Dermis blood vessel endothelial cell (primary cell): ENCODE measurements around the gene RHEBL1. TPM values are rescaled to one million over a fixed set of nuclear protein-coding genes. Genes with fewer than 3 reads are reported as not detected.

ENCODE experiments used
- DNase-seq: peaks from one replicate; pipeline ENCODE4 v3.0.0; 2010
- total RNA-seq: library from RNA; depleted of rRNA; stranded (reverse); fragments of >200 nt; gene quantifications from 2 replicates; pipeline ENCODE4 v1.2.3, GENCODE V29; 2014

RHEBL1 gene
- total RNA-seq, 1 donor from 2014 or later, result 1.2 TPM

- DNase-seq, result no peak
Observed at GRCh38 chr12:49037111-49037946, 32.5 kb downstream of the RHEBL1 start.

- no peak for DNase-seq
Observed at GRCh38 chr12:49036029-49036428, 33.8 kb downstream of the RHEBL1 start.

DNA sequence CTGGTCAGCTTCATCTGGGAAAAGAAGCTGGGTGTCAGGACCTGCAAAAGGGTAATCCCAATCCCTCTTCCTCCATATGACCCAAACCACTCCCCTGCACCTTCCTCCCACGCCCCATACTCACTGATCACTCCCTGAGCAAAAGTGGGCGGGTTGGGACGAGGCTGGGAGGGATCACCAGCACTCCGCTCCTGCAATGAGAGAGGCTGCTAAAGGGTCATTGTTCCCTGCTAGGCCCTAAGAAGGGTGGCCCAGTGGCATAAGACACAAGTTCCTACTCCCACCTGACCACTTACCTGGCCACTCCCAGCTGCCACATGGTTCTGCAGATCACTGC is 35.5 kb downstream of the RHEBL1 start:
- no peak for DNase-seq

- no peak for DNase-seq
Observed at GRCh38 chr12:49033611-49034285, 36.0 kb downstream of the RHEBL1 start.

DNA sequence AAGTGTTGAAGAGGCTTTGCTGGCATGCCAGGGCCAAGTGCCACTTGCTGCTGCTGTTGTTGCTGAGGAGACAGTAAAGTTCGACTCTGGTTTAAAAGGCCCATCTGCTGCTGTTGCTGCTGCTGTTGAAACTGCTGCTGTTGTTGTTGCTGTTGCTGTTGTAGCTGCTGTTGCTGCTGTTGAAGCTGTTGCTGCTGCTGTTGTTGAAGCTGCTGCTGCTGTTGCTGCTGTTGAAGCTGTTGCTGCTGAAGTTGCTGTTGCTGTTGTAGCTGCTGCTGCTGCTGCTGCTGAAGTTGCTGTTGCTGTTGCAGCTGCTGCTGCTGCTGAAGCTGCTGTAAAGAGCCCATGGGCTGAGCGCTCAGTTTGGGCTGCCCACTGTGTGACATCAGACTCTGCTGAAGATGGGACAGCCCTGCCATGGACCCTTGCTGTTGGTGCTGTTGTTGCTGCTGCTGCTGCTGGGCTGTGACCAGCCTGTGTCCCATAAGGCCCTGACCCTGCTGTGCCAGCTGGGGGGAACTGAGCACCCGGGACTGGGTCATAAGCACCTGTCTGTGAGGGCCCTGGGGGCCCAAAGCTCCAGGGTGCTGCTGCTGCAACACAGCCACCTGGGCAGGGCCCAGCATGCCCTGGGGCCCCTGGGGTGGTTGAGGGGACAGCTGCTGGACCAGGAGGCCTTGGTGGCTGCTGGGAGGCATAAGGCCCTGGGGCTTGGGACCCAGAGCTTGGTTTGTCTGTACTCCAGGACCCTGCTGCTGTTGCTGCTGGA is 36.9 kb downstream of the RHEBL1 start:
- DNase-seq, result no peak

- no peak for DNase-seq
Observed at GRCh38 chr12:49032276-49032675, 37.5 kb downstream of the RHEBL1 start.

DNA sequence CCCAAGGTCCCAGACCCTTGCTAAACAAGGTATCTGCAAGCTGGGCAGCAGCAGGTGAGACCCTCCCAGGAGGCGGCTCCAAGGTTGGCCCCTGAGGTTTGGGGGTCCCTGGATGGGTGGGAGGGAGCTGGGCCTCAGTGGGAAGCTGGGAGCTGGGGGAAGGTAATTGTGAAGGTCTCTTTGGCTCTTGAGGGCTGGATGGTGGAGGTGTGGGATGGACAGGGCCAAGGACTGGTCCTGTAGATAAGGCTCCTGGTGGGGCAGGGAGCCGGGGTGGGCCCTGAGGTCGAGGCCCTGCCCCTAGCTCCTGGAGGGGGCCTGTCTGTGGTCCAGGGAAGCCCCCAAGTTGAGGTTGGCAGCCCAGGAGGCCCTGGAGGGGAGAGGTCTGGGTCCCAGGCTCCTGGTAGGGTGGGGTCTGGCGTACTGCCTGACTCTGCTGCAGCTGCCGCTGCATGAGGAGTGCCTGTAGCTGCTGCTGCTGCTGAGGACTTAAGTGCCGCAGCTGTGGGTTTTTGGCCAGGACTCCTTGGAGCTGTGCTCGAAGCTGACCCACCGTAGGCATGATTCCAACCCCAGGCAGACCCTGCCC is 38.1 kb downstream of the RHEBL1 start:
- no peak for DNase-seq

DNA sequence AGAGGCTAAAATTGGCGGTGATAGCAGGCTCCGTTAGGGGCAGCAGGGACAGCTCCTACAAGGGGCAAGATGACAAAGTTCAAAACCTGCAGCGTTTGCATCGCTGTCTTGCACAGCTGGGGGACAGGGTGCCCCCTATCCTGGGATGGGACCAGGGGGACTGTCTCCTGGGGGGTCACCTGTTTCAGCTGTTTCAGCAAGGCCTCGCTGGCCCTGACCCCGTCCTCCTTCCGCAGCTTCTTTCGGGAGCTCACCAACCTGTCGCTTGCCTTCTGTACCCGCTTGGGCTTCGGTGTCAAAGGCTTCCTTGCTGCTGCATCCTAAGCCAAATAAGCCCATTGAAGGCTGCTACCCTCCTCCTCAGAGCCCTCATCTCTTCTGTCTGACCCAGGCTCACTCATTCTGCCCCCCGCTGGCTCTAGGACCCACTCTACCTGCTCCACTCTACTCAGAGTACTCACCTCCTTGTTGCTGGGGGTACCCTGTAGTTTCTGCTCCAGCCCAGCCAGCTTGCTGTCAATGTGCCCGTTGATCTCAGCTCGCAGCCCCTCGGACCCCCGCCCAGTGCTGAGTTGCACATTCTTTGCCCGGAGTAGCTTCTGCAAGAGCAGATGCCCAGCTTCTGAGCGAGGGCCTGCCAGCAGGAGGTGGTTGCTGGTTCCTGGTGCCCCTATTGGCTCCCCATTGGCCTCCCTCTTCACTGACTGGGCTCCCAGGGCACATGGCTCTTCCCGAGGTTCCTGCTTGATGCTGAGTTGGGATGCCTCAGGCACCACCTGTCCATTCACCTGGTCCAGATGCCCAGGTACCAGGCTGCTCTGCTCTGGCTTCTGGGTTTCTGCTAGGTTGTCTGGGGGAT is 38.8 kb downstream of the RHEBL1 start:
- DNase-seq, result no peak

DNA sequence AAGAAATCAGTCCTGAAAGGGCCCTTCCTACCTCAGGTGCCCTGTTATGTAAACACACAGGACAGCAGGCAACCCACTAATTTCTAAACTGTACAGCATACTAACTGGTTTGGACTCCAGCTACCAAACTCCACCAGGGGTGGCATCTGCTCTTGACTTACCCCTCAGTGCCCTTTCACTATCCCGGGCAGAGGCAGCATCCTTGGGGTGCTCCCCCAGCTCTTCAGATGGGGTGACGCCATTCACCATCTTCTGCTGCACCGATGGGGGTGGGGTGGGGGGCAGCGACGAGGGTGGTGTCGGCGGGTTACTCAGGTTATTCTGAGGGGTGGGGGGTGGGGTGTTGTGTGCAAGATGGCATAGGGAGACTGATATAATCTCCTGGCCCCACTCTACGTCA is 39.7 kb downstream of the RHEBL1 start:
- no peak for DNase-seq

DNA sequence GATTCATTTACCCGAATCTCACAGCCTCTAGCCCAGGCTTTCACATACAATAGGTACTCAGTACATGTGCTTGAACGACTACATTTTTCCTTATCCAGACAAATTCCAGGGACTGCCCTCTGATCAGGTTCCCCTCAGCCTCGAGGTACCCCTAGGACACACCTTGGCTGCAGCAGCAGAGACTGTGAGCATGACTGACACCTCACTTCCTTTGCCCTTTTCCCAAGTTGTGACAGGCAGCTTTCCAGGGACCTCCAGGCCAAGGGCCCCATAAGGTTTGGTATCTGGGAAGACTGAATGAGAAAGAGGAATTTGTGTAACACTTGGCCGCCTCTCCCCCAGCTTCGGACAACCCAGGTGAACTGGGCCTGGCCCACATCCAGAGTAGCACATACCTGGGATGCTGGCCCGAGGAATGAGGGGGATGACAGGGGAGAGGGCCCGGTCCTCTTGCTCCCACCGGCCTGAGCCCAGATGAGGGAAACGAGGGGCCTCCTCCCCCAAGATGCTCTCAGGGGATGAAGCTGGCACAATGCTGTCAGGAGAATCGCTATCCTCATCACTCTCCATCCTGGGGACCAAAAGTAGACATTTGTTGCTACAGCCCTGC is 41.0 kb downstream of the RHEBL1 start:
- DNase-seq, result no peak

- DNase-seq, result no peak
Observed at GRCh38 chr12:49027846-49028555, 41.8 kb downstream of the RHEBL1 start.

DNA sequence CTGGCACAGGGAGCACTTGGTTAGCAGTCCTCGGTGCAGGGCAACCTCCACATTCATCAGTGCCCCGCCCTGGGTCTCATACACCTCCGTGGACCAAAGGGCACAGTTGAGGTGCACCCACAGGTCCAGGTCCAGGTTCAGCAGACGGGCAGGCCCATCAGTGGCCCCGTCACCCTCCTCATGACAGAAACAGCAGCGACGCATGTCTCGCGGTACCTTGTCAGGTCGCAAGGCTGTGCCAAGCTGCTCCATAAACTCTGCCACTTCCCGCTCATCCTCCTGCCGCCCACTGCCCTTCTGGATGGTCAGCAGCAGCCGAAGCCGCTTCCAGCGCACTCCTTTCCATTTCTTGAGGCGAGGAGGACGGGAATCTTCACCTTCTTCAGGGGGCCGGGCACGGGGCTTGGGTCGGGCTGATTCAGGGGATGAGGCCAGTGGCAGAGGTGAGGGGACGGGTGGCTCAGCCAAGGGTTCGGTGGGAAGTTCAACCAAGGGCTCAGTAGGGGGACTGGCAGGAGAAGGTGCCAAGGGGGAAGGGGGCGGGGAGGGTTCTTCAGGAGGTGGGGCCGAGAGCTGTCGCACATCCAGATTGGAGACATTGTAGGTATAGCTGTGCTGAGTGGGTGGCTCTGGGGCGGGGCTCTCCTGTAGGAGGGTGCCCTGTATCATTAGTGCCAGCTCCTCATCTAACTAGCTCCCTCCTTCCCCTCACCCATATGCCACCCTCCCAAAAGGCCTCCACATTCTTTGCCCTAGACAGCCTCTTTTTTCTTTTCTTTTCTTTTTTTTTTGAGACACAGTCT is 42.9 kb downstream of the RHEBL1 start:
- no peak for DNase-seq

DNA sequence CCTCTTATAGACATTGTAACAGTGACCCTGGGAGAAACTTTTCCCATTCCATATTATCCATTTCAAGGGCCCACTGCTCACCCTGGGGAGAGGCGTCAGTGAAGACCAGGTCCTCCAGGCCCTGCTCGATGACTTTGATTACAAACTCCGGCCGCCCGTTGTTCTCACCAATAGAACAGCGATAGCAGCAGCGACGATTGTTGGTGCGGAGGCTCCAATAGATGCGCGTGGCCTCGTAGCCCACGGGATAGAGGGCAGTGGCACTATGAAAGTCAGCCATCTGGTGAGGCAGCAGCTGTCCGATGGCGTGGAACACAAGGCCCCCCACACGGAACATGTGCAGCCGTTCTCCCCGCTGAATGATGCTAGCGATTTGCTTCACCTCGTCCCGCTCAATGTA is 43.7 kb downstream of the RHEBL1 start:
- DNase-seq, result no peak

DNA sequence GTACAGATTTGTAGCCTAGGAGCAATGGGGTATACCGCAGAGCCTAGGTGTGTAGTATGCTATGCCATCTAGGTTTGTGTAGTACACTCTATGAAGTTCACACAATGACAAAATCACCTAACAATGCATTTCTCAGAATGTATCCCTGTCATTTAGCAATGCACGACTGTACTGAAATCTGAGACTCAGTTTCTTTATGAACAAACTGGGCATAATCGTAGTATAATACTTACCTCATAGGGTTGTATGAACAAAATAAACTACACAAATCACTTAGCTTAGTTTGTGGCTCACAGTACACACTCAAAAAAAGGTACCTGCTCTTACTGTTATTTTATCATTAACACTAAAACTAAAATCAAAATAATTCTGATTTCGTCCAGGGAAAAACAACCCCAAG is 44.3 kb downstream of the RHEBL1 start:
- DNase-seq, result no peak

DNA sequence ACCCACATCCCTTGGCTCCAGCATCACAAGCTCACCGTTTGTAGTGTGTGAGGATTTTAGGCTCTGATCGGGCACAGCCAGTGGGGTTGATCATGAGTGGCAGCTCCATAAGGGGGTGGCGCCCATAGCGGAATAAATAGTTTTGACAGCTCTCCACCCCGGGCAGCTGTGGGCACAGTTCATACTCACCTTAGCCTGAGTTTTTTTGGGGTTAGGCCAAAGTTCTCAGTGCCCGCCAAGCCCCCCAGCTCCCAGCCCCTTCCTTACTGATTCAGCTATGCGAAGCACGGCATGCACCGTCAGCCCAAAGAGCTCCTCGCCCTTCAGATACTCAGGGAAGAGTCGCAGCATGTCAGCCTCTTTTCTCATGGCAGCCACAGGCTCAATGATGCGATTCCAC is 45.2 kb downstream of the RHEBL1 start:
- no peak for DNase-seq

- DNase-seq, result no peak
Observed at GRCh38 chr12:49023812-49024211, 46.0 kb downstream of the RHEBL1 start.

- DNase-seq, result no peak
Observed at GRCh38 chr12:49022558-49023178, 47.1 kb downstream of the RHEBL1 start.

DNA sequence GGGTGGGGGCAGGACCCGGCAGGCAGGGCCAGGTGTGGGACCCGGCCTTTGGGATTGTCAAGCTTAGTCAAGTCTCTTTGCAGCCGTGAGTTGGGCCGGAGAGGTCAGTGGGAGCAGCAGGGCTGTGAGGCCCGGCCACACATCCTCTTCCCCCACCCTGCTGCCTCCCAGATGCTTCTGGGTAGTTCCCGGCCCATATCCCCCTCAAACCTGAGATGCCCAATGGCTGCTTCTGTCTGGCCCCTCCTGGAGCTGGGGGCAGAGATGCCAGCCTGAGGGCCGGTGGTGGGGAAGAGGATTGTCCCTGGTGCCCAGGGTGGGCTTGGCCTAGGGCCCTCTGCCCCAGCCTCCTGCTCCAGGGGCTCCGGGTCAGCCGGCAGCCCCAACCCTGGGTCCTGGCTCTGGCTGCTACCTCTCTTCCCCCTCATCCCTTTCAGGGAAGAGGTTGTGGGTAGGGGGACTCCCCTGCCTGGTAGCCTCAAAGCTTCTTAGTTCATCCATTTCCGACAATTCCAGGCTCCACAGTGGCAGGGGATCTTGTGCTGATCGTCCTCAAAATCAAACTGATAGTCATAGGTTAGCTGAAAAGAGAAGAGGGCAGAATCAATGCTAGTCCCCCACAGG is 48.4 kb downstream of the RHEBL1 start:
- DNase-seq, result no peak

DNA sequence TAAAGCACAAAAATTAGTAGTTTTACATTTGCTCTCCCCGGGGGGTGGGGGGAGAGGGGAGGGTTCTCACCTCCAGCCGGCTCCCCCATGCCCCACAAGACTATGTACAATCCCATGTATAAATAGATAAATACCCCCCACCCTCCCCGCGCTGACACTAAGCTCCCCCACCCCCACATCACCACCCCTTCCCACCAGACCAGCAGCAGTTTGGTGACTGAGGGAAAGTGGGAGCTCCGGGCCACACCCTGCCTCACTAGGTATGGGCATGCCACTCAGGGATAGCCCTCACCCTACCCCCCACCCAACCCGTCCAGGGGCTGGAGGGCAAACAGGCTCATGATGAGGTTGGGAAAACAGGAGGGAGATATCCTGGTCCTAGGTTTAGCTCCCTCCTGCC is 49.3 kb downstream of the RHEBL1 start:
- no peak for DNase-seq
